Activated T-cell treated with anti-CD3 and anti-CD28 coated beads for 4 hours (primary cell): ENCODE measurements around the gene A4GALT.
"Not testable (repeated sequence)": the region's sequence is repeated elsewhere in the genome, so short reads cannot be mapped to it uniquely, and the experiment has no call there.

Source experiments
- DNase-seq: peaks from one replicate; pipeline ENCODE4 v3.0.0-alpha.2; 2020

Gene A4GALT

DNA sequence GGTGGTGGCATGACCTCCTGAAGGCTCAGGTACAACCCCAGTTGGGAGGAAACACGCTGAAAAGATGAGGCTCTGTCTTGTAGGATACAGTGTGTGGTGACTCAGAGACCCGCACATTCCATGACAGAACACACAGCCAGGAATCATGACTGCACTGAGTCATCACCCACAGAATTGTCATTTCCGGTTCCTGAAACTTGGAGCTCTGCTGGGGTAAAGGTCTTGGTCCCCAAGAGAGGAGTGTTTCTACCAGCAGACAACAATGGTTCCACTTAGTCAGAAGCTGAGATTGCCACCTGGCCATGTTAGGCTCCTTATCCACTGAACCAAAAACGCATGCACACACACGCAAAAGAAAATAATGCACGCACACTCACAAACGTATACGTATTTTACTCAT lies 40.0 kb downstream of the A4GALT start:
- no peak for DNase-seq

DNA sequence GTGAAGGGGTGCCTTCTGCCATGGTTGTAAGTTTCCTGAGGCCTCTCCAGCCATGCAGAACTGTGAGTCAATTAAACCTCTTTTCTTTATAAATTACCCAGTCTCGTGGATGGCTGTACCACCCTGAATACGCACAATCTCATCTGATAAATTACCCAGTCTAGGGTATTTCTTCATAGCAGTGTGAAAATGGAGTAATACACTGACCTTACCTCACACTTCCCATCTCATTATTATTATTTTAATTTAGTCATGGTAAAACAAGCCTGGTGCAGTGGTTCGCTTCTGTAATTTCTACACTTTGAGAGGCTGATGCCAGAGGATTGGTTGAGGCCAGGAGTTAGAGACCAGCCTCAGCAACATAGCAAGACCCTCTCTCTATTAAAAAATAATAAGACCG lies 41.0 kb downstream of the A4GALT start:
- DNase-seq = no peak

DNA sequence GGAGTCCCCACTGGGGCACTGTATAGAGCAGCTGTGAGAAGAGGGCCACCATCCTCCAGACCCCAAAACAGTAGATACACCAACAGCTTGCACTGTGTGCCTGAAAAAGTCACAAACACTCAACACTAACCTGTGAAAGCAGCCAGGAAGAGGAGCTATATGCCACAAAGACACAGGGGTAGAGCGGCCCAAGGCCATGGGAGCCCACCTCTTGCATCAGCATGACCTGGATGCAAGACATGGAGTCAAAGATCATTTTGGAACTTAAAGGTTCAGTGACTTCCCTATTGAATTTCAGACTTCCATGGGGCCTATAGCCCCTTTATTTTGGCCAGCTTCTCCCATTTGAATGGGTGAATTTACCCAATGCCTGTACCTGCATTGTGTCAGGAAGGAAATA lies 41.8 kb downstream of the A4GALT start:
- no peak for DNase-seq

GRCh38 chr22:42677936-42678335 lies 42.7 kb downstream of the A4GALT start:
- not testable (repeated sequence) for DNase-seq

GRCh38 chr22:42676059-42676607 lies 44.5 kb downstream of the A4GALT start:
- DNase-seq = no peak

- DNase-seq = no peak
These were observed 46.7 kb downstream of the A4GALT start for GRCh38 chr22:42673898-42674401.

DNA sequence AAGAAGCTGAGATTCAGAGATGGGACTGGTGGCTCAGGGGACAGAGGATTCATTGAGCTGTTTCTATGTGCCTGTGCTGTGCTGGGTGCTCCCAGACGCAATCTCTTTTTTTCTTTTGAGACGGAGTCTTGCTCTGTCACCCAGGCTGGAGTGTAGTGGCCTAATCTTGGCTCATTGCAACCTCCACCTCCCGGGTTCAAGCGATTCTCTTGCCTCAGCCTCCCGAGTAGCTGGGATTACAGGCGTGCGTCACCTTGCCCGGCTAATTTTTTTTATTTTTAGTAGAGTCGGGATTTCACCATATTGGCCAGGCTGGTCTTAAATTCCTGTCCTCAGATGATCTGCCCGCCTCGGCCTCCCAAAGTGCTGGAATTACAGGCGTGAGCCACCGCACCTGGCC lies 47.6 kb downstream of the A4GALT start:
- not testable (repeated sequence) for DNase-seq

DNA sequence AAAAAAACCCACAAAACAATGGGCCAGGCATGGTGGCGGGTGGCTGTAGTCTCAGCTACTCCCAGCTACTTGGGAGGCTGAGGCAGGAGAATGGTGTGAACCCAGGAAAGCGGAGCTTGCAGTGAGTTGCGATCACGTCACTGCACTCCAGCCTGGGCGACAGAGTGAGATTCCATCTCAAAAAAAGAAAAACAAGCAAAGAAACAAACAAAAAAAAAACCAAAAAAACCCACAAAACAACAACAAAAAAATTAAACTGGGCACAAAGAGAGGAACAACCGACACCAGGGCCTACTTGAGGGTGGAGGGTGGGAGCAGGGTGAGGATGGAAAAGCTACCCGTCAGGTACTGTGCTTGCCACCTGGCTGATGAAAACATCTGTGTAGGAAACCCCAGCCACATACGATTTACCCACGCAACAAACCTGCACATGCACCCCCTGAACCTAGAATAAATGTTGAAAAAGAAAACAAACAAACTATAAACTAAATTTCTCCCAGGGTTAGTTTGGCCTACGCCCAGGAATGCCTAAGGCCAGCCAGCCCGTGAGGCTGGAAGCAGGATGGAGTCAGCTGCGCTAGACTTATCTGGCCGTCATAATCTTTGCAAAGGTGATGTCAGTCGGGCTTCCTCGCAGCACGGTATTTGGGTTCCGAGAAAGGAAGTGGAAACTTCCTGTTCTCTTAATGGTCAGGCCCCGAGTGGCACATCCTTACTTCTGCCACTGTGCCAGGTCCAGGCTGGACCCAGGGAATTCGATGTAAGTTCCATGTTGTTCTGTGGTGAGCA lies 49.6 kb downstream of the A4GALT start:
- DNase-seq = no peak

- DNase-seq = no peak
These were observed 50.6 kb downstream of the A4GALT start for GRCh38 chr22:42670046-42670445.

GRCh38 chr22:42666393-42666792 lies 54.3 kb downstream of the A4GALT start:
- not testable (repeated sequence) for DNase-seq

DNA sequence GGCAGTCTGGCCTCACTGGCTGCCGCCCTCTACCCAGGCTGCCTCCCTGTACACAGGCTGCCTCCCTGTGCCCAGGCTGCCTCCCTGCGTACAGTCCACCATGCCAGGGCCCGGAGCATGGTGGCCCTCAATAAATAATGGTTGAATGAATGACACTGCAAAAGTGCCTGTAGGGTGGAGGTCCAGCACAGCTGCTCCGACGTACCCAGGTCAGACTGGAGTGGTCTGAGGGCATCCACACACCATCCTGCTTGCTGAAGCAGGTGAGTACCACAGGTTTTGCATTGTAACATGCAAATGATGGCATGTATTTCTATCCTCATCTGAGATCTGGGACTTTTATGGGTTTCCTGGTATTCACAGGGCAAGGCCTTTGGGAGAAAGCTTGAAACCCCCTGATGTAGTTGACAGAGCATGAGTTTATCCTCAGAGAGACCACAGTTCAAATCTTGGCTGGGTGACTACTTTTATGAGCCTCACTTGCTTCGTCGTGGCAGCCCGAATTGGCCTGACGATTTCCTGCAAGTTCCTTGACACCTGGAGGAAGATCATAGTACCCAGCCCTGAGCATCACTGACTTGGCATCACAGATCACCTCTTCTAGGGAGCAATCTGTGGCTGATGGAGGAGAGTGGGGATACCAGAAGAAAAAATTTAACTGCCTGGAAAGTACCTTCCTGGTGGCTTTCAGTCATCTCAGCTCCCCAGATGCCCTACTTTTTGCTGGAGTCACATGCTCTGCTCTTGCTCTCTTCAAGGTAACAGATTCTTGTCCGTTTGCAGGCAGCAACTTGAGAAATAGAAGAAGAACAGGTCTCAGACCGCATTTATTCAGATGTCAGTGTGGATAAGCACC lies 55.5 kb downstream of the A4GALT start:
- DNase-seq = no peak

GRCh38 chr22:42661985-42662831 lies 58.5 kb downstream of the A4GALT start:
- DNase-seq = peak; percentile 75

GRCh38 chr22:42656578-42656977 lies 64.1 kb downstream of the A4GALT start:
- no peak for DNase-seq

DNA sequence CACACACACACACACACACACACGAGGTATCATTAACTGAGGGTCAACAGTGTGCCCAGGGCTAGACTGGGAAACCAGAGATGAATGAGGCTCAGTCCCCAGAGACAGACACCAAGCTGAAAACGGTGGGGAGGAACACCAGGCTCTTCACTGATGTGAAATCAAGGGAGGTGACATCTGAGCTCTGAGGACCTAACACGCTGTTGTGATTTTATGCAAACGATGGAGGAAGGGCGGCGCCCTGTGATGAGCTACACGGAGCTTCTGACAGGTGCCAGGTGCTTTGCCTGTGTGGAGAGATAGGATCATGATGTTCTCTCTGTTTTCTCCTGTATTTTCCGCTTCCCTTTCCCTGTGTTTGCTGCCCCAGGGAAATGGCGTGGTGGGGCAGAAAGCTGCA lies 65.0 kb downstream of the A4GALT start:
- no peak for DNase-seq

GRCh38 chr22:42654436-42655073 lies 66.1 kb downstream of the A4GALT start:
- DNase-seq = no peak

DNA sequence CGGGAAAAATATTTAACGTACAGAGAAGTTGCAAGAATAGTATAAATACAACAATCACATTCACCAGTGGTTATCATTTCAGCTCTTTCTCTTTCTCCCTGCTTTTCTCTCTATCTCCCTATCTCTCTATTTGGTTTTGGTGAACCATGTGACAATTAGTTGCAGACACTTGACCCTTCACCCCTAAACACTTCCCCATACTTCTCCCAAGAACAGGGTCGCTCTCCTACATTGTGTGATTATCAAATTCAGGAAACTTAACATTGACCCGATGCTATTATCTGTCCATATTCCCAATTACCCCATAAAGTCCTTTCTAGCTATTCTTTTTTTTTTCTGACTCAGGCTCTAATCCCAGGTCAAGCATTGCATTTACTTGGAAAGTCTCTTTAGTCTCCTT lies 66.7 kb downstream of the A4GALT start:
- DNase-seq = no peak

- no peak for DNase-seq
These were observed 69.5 kb downstream of the A4GALT start for GRCh38 chr22:42651134-42651533.

DNA sequence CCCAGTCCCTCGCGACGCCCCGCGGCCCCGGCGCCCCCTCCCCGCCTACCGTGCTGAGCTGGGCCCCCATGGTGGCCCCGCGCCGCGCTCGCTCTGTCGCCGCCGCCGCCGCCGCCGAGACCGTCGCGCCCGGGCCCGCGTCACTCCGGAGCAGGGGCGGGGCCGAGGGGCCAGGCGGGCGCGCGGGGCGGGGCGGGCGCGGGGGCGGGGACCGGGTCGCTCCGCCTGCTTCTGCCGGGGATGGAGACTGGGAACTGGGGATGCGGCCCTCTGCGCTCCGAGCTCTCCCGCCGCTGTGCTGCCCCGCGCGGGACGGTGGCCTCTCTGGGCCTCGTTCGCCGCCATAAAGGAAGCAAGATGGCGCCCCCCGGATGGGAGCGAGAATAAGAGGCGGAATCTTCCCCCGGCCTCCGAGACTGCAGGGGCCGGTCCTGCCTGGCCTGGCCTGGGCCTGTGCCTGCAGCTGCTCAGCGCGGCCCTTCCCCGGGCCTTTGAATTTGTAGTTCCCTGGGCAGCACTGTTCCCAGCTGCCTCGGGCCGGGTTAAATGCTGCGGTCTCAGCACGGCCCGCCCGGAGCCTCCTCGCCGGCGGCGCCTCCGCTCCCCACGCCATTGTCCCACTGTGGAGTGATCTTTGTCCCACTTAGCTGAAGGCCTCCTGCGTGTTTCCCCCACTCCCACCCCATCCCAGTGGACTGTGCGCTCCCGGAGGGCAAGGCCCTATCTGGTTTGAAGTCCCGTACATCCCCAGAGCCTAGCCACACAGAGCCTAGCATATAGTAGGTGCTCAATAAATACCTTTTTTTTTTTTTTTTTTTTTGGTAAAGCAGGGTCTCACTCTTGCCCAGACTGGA lies 71.2 kb downstream of the A4GALT start, which contains the start of gene CYB5R3:
Gene CYB5R3, minus strand, starts transcription at position 147 of the 854 bp plus-strand sequence. Its CDS starts 77 bp downstream, at position 70.
- DNase-seq = peak; percentile 72

- DNase-seq = peak; percentile 23
These were observed 72.1 kb downstream of the A4GALT start for GRCh38 chr22:42648368-42649245.

DNA sequence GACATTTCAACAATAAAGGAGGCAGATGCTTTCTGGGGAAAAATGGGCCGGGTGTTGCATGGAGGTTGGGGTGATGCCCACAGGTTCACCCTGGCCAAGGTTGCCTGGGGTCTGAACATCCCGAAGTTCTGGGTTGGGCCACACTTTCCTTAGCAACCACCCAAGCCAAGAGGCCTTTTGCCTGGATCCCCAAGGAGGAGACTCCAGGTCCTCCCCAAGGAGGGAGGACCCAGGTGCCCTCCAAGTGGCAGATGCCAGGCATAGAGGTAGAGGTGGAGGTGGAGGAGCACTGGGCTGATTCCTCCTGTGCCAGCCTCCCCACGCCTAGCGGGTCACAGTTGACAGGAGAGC lies 72.7 kb downstream of the A4GALT start:
- no peak for DNase-seq
